ENCODE measurements around the gene CLDN6.

The CLDN6 gene

DNA sequence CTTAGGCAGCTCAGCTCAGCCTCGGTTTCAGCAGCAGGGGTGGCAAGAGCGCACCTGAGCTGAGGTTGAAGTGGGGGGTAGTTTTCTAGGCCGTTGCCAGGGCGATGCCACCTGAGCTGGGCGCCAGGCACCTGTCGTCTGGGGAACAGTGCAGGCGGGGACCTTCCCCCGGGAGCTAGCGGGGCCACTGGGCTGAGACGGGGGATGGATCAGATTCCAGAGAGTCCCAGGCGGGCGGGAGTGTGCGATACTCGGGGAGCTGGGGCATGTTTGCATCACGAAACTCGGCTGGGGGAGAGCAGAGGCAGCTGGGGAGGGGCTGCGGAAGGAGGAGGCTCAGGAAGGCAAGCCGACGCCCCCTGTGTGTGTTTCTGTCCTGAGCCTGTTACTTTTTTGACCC lies 5.7 kb downstream of the CLDN6 start:
- no peak for DNase-seq (ENCODE audit: low read depth in 2 of 2)

DNA sequence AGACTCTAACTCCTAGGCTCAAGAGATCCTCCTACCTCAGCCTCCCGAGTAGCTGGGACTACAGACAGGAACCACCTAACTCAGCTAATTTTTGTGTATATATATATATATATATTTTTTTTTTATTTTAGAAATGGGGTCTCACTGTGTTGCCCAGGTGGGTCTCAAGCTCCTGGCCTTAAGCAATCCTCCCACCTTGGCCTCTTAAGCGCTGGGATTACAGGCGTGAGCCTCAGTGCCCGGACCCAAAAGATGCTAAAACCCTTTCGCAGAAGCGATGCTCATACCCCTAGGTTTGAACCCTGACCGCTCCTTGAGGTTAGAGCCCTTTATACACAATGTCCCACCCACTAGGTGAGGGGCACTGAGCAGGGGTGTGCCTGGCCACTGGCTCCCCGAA lies 7.5 kb downstream of the CLDN6 start:
- TF ChIP-seq, protein P1, sequence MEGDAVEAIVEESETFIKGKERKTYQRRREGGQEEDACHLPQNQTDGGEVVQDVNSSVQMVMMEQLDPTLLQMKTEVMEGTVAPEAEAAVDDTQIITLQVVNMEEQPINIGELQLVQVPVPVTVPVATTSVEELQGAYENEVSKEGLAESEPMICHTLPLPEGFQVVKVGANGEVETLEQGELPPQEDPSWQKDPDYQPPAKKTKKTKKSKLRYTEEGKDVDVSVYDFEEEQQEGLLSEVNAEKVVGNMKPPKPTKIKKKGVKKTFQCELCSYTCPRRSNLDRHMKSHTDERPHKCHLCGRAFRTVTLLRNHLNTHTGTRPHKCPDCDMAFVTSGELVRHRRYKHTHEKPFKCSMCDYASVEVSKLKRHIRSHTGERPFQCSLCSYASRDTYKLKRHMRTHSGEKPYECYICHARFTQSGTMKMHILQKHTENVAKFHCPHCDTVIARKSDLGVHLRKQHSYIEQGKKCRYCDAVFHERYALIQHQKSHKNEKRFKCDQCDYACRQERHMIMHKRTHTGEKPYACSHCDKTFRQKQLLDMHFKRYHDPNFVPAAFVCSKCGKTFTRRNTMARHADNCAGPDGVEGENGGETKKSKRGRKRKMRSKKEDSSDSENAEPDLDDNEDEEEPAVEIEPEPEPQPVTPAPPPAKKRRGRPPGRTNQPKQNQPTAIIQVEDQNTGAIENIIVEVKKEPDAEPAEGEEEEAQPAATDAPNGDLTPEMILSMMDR (IDR thresholded peaks at IDR 0.05; ENCODE audit: low read depth, low read length) = no peak
- H3K4me3 ChIP-seq (replicated peaks in 1 of 2; ENCODE audit: low read depth in 2 of 2, low read length in 2 of 2) = no peak overlapping the region
- no peak for DNase-seq (ENCODE audit: low read depth in 2 of 2)

More for the DNA sequence above, 5.7 kb downstream of the CLDN6 start:
- TF ChIP-seq, protein P1 (IDR thresholded peaks at IDR 0.05; ENCODE audit: low read depth, low read length) = no peak
- no peak overlapping the region for H3K4me3 ChIP-seq (replicated peaks in 1 of 2; ENCODE audit: low read depth in 2 of 2, low read length in 2 of 2)

DNA sequence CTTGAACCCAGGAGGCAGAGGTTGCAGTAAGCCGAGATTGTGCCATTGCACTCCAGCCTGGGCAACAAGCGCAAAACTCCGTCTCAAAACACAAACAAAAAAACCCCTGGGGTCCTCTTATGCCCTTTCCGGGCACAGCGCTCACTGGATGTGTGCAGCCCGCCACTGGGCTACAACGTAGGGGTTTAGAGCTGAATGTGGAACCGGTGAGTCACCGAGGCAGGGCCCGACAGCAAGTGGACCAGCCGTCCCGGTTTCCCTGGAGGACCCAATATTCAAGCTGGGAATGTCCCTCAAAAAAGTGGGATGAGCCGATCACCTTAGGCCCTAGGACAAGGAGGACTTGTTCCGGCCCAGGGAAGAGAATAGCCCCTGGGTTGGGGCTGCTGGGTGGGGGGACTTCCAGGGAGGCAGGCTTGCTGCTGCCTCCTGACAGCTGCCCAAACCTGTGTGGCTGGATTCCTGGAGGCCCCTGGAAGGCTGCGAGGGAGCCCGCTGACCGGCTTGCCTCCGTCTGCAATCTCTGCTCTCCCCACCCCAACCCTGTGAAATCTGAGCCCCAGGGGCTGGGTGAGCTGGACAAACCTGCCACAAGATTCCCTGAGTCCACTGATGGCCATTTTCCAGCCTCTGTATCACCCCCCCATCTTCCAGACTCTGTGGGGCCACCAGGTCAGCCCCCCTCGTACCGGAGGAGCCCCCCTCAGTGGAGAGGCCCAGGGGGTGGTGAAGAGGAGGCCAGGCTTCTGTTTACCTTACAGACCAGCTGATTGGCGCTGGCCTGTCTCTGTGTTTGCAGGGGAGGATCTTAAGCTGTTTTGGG lies 8.2 kb downstream of the CLDN6 start:
- H3K4me3 ChIP-seq (replicated peaks in 1 of 2; ENCODE audit: low read depth in 2 of 2, low read length in 2 of 2) = no peak overlapping the region
- TF ChIP-seq, protein P1 (IDR thresholded peaks at IDR 0.05; ENCODE audit: low read depth, low read length) = no peak
- no peak for DNase-seq (ENCODE audit: low read depth in 2 of 2)

DNA sequence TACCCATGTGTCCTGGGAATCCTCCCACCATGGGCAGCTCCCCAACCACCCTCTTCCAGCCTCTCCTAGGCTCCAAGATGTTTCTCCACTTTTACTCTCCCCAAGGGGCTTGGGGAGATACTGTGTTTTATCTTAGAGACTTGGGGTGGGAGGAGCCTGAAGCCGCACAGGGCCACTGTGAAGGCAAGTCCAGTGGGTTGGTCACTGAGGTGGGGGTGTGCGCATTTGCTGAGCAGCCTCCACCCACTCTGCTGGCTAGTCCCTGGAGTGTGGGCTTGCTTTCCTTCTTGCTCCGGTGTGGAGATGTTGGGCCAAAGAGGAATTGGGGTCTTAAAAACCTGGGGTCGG lies 9.3 kb downstream of the CLDN6 start:
- DNase-seq (ENCODE audit: low read depth in 2 of 2) = no peak
- H3K4me3 ChIP-seq (replicated peaks in 1 of 2; ENCODE audit: low read depth in 2 of 2, low read length in 2 of 2) = no peak overlapping the region
- TF ChIP-seq, protein P1 (IDR thresholded peaks at IDR 0.05; ENCODE audit: low read depth, low read length) = no peak

DNA sequence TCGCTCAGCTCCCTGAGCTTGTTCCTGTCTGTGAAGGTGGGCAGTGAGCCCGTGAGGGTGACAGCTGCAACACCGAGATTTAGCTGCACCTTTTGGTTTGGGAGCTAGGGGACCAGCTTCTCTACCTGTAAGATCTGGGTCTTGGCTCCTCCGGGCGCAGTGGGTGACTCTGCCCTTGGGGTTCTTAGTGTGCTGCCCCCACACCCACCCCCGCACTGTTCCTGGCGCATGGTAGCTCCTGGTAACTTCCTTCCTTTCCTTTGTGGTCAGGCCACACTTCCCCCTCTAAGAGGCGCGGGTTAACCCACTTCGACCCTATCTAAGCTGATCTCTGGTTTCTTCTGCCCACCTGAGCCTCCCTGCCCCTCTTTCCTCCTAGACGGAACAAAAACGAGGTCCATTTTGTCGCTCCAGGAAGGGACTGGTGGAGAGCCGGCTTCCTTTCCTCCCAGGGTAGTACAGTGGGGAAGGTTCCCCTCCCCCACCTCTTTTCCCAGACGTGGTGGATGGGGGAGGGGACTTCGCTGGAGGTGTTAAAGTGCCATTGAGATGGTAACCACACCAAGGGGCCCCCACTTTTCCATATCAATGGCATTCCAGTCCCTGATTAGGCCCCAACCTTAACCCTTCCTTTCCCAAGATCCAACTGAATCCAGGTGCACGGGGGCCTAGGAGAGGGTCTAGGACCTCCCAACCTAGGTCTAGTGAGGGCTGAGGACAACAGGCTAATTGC lies 9.9 kb downstream of the CLDN6 start:
- DNase-seq (ENCODE audit: low read depth in 2 of 2) = no peak
- H3K4me3 ChIP-seq (replicated peaks in 1 of 2; ENCODE audit: low read depth in 2 of 2, low read length in 2 of 2) = no peak overlapping the region
- TF ChIP-seq, protein P1 (IDR thresholded peaks at IDR 0.05; ENCODE audit: low read depth, low read length) = no peak

DNA sequence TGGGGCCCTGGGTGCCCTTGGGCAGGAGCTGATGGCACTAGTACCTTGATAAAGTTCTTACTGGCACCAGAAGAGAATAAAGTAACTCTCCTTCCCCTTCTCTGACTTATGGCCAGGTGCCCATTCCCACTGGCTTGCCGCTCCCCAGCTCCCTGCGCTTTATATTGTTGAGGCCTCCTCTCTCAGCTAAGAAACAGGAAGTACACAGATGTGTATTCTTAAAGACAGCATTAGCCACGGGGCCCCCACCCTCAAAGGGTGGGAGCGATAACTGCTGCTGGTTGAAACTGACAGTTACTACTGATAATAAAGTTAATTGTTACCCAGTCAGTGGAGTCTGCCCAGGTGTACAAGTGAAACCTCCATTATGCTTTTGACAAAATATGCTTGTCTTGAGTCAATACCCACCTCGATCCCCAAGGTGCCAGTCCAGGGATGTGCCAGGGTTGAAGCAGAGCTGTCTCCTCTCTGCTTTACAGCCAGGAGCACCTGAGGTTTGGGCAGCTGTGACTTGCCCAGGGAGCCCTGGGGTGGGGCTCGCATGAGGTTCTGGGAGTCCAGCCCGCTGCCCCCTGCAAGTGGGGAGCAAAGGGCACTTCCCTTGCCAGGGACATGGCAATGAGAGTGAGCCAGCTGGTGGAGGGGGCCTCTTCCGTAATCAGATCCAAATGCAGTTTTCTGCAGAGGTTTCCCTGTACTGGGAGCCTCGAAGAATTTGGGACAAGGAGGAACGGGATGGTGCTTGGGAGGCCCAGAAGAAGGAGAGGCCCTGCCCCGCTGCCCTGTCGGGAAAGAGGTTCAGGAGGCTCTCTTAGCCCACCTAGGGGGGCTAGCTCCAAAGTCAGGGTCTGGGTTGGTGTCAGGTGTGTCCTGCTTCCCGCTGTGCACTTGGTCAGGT lies 10.7 kb downstream of the CLDN6 start:
- DNase-seq (ENCODE audit: low read depth in 2 of 2) = no peak
- TF ChIP-seq, protein P1 (IDR thresholded peaks at IDR 0.05; ENCODE audit: low read depth, low read length) = no peak
- no peak overlapping the region for H3K4me3 ChIP-seq (replicated peaks in 1 of 2; ENCODE audit: low read depth in 2 of 2, low read length in 2 of 2)

All from cardiac fibroblast (primary cell).